ENCODE results near the gene KRT82.
A peak's percentile ranks its signal among the peaks of the same experiment; 100 is the strongest.

KRT82 gene

DNA sequence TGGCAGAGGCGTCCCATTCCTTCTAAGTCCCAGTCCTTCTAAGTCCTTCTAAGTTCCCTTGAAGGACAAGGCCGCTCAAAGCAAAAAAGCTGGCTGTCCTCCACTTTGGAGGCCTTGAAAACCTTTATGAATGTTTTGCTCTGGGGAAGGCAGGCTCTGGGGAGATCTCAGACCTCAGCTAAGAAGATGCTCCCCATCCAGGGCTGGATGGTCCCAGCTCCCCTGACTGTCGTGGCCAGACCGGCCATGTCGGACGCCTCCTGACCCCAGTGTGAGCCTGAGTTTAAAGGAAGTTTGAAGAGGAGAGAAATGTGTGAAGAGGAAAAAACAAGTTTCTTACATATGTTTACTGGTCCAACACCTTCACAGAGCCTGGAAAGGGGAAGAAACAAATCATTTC lies 26.6 kb downstream of the KRT82 start:
- no peak for DNase-seq

DNA sequence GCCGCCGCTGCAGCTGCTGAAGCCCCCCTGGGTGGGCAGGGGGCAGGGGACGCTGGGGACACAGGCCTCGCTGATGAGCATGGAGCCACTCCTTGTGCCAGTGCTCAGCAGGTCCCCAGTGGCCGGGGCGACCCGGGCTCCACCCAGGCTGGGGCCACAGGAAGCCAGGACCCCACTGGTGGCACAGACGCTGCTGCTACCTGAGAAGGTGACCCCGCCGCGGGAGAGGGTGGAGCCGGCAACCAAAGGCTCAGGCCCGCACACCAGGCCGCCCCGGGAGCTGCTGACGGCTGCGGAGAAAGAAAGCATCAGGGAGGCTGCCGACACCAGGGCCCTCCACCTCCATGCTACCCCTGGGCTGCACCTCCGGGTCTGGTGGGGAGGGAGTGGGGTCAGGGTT lies 28.0 kb downstream of the KRT82 start:
- no peak for DNase-seq

DNA sequence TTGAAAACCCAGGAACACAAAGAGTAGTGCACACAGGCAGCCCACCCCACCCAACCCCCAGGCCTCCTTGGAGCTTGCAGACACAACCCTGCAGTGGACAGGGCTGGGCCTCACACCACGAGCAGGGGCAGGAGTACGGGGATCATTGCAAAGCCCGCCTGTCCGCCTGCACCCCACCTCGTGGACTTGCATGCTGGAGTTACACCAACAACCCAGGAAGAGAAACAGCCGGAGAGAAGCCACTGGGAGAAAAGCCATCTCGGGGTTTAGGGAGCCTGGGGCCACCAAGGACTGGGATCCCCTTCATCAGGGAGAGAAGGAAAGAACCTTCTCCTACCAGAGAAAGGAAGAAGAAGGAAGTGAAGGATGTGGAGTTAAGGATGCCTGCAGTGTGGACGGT lies 28.9 kb downstream of the KRT82 start:
- no peak for DNase-seq

DNA sequence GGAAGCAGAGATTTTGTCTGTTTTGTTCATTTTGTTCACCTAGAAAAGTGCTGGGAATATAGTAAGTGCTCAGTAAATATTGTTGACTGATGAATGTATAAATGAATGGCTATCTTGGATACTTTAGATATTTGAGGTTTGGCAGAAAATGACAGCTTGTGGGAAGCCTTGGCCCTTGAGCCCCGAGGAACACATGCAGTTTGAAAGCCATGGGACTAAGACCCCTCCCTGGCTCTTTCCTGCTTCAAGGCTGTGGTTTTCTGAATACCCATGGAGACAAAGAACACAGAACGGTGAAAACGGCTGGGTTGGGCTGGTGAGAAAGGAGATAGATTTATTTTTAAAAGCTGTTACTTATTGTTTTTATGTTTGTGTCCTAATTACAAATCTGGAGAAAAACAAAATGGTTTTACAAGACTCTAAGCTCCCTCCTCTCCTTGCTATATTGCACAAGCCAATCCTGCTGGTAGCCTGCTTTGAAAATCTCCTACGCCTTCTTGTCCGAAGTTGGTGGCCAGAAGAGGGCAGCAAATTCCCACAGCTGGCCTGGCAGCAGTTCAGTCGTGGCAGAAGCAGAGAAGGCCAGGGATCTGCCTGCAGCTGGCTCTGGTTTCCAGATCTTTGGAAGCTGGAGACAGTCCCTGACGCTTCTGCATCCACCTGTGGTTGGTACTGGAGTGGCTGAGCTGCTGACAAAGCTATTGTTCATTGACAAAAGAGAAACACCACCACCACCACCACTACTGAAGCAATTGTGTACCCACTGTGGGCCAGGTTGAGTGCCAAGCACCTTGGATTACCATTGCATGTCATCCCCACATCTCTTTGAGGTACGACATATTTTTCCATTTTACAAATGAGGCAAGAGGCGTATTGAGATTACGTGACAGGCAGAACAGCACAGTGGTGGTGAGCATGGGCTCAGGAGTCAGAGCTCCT lies 33.6 kb downstream of the KRT82 start:
- peak; percentile 58 for DNase-seq

DNA sequence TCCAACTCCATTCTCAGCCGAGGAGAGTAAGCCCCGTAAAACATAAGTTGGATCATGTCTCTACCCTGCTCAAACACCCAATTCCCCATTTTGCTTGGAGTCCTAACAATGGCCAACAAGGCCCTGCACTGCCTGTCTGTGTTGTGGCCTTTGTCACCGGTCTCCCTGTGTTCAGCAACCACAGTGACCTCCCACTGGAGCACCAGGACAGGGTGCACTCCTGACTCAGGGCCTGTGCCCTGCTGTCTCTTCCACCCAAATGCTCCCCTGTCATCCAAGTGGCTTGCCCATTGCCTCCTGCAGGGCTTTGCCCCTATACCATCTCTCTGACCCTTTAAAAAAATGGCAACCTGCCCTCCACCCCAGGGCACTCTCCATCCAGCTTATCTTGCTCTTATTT lies 34.4 kb downstream of the KRT82 start:
- no peak for DNase-seq

DNA sequence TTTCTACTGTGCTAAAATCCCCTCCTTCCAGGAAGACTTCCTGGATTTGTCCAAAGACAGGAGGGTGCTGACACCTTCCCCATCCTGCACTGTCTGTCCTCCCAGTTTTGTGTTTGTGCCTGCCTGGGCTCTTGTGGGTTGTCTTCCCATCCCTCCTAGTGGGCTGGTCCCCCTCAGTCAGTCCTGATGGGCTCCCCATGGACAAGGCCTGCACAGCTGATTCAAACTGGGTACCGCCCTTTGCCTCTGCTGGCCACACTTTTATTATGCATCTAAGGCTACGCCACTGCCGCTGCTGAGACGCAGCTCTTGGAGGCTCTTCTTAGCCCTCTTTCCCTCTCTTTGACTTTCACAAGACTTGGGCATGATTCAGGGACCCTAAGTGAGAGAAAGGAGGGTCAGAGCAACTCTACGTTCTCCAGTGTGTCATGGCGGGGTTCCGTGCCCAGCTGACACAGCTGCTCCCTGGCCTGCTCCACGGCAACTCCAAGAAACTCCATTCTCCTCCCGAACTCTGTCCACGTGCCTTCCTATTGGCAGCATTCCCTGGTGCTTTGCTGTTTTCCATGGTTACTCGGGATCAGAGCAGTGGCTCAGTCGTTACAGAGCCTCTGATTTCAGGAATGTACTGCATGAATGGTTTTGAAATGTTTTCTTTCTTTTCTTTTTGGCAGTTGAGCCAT lies 35.1 kb downstream of the KRT82 start:
- DNase-seq = no peak

DNA sequence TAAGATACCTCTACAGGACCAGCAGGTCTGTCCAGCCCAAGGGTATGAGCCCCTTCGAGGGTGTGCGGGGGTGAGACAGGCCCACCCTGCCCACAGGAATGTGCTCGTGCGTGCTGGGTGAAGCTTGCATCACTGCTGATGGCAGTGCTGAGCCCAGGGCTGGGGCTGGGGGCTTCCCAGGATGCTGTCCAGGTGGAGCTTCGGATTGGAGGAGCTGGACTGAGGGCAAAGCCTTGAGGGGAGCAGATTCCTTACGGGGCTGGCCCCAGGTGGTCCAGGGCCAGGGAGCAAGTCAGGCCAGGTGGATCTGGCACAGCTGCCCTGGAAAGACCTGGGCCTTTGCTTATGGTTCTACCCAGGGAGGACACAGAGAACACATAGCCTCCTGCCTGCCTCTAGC lies 36.3 kb downstream of the KRT82 start:
- no peak for DNase-seq

DNA sequence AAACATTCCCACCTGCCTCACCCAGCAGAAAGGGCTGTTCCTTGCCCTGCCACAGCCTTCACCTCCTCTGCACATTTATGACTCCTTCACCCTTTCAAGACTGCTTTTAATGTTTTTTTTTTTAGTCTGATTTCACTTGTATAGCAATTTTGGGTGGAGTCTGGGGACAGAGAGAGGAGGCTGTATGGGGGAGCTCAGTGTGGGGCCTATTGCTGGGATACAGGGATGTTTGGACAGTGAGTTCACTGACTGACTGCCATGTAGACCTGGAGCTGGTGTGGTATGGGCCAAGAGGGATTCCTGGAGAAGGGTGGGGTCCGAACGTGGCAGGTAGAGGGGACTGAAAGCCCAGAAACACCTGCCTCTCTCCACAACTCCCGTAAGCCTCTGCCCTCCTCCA lies 36.9 kb downstream of the KRT82 start:
- DNase-seq = no peak

DNA sequence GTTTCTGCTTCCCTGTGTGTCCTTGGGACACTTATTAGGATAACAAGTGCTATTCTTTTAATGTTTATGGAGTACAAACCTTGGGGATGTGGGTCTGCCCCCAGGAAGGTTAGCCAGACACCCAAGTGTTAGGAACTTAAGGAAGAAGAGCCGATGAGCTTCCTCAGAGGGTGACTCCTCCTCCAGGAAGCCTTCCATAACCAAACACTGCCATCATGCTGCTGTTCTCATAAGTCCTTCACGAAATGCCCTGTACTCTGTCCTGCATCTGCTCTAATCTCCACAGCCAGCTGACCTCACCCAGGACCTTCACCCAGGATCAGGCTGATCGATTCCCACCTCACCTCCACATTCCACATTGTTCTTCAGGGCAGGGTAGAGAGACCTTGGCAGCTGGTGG lies 37.6 kb downstream of the KRT82 start:
- DNase-seq = no peak

DNA sequence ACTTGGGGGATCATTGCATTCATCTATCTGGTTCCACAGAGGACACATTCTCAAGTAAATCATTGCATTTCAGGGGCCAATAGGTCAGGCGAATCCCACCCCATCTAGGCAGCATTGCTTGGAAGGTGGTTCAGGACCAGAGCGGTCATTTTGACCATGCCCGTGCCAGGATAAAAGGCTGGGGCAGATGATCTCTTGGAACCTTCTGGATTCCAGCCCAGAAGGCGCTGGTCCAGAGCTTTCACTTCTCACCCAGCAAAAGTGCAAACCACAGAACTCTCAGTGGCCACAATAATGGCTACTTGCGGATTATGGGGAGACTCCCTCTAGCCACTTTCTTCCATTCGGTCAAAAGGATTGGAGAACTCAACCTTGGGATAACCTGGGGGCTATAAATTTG lies 38.3 kb downstream of the KRT82 start:
- DNase-seq = no peak

DNA sequence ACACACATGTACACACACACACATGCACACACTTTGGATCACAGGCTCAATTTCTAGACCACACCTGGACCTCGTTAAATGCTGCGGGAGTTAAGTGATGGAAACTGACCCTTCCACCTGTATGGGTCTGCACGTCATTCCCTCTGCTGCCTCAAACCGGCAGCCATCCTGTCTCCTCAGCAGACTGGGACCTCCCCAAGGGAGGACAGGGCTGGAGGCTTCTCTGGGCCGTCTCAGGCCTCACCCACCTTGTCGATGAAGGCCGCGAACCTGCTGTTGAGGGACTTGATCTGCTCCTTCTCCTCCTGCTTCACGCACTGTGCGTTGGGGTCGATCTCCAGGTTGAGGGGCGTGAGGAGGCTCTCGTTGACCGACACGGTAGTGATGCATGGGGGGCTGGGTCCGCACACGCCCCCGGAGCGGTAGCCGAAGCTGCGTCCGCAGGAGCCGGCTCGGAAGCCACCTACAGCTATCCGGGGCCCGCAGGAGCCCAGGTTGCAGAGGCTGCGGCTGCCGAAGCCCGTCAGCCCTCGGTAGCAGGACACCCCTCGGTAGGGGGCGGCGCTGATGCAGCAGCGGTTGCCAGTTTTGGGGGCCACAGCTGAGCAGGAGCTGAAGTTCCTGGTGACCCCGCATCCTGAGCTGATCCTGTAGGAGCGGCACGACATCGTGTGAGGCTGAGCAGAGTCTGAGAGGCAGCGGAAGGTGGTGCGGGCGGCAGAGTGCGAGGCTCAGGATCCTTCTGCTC lies 39.2 kb downstream of the KRT82 start, which contains the start of gene KRT85:
Gene KRT85 (minus strand): TSS at position 744 of the 748 bp plus-strand sequence. CDS start 76 bp downstream, at position 668.
- no peak for DNase-seq

DNA sequence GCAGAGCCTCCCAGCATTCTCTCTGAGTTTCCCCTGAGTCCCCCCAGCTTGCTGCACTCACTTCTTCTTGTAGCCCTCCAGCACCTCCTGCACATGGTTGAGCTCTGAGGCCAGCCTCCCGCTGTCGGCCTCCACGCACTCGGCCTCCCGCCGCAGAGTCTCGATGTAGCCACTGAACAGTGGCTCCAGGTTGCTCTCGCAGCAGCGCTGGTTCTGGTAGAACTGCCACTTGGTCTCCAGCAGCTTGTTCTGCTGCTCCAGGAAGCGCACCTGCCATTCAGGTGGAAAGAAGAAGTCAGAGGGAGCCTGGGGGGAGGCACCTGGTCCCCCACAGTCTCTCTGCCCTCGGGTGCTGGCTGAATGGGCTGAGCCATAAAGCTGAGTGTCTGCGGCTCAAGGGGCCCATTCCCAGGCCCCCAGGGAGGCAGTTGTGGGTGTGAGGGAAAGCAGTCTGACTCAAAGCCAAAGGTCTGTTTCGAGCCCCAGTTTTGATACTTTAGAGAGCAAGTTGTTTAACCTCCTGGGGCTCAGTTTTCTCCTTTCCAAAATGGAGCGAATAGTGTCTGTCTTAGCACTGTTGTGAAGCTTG lies 41.1 kb downstream of the KRT82 start:
- DNase-seq = no peak

DNA sequence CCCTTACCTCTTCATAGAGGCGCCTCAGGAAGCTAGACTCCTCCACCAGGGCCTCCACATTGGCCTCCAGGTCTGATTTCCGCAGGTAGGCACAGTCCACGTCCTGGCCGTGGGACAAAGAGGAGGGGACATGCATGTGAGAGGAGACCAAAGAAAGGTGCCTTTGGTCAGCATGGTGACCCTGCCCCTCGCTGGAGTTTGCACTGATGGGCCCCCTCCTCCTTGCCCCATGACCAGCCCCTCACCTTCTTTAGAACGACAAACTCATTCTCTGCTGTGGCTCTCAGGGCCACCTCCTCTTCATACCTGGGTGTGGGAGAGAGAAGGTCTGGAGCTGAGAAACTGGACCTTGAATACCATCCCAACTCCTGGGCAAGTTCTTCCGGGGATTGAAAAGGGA lies 42.1 kb downstream of the KRT82 start:
- DNase-seq = no peak

DNA sequence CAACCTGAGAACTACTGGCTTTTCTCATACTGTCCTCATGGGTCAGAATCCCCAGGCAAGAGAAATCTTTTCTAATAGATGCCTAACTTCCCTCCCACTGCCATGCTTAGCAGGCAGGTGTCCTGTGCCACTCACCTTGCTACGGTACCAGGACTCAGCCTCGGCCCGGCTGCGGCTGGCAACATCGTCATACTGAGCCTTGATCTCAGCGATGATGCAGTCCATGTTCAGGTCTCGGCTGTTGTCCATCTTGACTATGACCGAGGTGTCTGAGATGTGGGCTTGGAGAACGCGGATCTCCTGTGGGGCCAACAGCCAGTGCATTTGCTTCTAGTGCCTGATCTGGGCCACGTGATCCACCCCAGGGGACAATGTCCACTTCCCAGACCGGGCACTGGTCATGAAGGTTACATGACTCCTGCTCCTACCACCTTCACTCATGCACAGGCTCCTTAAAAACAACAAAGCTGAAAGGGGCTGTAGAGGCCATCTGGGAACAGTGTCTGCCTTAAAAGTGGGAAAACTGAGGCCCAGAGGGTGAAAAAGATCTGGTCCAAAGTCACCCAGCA lies 42.9 kb downstream of the KRT82 start:
- DNase-seq = no peak

DNA sequence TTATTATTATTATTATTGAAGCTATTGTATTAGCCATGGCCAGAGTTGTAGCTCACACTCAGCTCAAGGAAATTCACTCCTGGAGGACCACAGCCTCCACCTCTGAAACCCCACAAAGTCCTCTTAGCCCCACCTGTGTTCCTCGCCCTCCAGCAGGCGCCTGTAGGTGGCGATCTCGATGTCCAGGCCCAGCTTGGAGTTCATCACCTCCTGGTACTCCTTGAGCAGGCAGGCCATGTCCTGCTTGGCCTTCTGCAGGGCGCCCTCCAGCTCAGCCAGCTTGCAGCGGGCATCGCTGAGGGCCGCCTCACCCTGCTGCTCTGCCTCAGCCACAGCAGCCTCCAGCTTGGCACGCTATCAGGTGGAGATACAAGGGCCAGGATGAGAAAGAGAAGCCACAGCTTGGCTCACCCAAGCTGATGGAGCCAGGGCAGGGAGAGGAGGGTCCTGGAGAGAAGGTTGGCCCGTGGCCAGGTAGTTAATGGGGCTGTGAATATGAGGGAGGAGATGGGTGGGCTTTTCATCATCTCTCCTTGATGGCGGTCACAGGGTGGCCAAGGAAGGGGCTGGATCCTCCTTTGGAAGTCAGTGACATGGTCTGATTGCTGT lies 43.9 kb downstream of the KRT82 start:
- peak; percentile 20 for DNase-seq

DNA sequence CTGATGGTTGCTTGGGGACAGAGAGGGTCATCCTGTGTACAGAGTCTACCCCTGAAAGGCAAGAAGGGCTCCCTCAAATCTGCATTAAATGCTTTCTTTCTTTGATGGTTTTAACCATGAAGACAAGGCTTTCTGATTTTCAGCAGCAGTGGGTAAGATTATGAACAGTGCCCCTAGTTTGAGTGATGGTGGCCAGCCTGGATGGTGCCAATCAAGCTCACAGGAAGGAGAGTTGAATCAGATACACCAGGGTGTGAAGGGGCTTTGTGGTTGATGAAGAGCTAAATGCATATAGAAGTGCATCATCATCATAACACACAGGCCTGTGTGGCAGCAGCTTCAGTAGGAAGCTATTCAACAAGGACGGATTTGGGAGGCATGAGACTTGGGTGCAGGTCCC lies 44.6 kb downstream of the KRT82 start:
- no peak for DNase-seq

DNA sequence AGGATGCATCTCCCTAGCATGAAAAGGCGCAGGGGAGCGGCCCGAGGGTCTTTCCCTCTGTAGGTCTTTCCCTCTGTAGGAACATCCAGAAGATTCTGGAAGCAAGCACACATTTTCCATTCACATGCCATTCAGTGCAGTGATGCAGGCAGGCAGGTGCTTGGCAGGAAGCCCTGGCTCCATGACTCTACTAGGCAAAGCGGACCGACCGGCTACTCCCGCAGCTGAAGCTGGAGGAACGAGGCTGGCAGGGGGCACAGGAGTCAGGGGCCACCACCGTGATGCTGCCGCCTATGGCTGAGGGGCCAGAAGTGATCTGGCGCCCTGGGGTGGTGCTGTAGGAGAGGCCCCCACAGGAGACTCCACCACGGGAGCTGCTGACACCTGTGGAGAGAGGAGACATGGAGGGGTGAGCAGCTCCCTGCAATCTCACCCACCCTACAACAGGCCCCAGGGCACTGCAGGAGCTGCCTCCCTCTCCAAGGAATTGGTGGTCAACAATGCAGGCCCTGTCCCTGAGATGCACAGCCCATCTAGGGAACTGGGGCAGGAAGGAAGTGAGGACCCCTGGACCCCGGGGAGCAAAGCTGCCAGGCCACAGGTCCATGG lies 45.4 kb downstream of the KRT82 start:
- DNase-seq = no peak

DNA sequence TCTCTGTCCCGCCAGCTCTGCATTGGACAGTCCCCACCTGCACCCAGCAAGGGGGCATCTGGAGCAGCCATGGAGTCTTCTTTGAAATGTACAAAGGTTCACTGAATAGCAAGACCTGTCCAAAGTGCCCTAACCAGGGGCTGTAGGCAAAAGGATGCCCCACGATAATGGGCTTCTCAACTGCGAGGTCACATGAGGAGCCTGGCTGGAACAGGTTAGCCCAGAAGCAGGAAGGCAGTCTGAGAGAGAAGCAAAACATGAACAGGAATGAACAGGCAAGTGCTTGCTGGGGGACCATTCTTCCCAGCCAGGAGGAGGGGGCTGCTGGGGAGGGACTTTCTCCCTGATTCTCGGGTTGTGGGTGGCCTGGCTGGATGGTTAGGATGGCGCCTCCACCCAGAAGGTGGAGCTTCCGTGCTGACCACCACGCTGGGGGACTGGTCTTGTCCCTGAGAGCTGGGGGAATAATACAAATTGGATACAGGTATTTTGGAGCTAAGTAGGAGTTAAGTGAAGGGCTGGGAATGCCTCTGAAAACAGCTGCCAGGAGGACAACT lies 46.0 kb downstream of the KRT82 start:
- DNase-seq = no peak

DNA sequence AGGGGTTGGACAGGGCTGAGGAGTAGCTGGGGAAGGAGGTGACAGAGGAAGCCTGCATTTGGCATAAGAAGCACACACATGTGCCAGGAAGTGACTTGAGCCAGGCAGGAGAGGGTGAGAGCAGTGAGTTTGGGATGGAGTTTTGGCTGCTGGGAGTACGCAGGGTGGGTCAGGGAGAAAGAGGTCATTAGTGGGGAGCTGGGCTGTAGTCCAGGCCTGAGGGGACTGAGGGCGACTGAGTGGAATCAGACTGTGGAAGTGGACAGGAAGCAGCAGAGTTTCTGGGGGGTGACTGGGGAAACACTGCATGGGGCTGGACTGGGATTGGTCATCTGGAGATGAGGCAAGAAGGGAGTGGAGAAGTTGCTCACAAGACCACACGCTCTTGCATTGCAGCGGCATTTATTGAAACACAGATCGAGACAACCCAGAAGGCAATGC lies 46.5 kb downstream of the KRT82 start:
- no peak for DNase-seq

DNA sequence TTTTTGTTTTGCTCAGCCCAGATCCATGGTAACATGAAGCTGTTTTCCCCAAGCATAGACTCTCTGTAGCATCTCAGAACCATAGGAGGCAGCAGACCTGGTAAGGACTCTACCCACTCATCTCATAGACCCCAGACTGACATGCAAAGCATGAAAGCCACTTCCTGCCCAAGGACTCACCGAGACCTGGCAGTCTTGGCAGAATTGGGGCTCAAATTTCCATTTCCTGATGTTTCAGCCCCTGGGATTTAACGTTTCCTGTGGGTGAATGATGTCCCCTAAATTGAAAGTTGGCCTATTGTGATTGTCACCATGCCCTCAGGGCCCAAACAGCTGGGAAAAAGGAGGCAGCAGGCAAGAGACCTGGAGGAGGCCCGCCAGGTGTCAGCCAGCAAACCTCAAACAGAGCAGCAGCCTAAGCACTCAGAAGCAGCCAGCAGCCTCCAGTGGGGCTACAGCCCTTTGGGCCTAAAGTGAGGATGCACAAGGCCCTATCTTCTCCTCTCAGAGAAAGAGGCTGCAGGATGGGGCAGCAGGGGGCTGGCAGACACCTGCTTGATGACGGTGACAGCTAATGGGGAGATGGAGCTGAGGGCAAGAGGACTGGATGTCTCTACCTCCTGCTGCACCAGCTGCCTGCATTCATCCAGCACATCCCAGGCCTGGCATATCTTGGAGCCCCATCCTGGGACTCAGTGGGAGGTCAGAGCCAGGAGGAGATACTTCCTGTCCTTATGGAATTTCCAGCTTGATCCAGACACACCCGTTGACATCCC lies 47.4 kb downstream of the KRT82 start:
- DNase-seq = peak; percentile 18

All from activated CD4-positive, alpha-beta T cell treated with anti-CD3 and anti-CD28 coated beads, Interleukin-10, Interleukin-2, amounts not matched to agents 100 ng/mL and 50 ng/mL, durations not matched to agents 16 hours and 8 hours (primary cell).